ENCODE results near the gene ATP6V0A1. TPM values are rescaled to one million over a fixed set of nuclear protein-coding genes. Genes with fewer than 3 reads are reported as not detected.

ATP6V0A1 gene
- total and polyA plus RNA-seq, 2 donors (not counting 3 experiments of a cell fraction or from before 2014, with no cell fraction given) = 37.3 to 49.2 TPM

GRCh38 chr17:42431758-42432161, 26.9 kb upstream of the ATP6V0A1 start:
- no peak for FAIRE-seq
- H4K20me1 ChIP-seq (replicated peaks; ENCODE audit: control insufficient read depth, extremely low read depth, insufficient read depth, low read length) = no peaks in the 10 kb centered on the region
- H3K4me3 ChIP-seq (replicated peaks in 1 of 3; ENCODE audit: insufficient read depth in 1 of 3, low read depth in 1 of 3, low read length in 3 of 3) = no peak overlapping the region
- H3K27me3 ChIP-seq (ENCODE audit: control insufficient read depth in 2 of 2, insufficient read depth in 2 of 2, low read length in 2 of 2) = no peaks in the 10 kb centered on the region
- H3K4me1 ChIP-seq (ENCODE audit: control insufficient read depth, extremely low read depth, insufficient read depth, low read length) = peaks cover 6% of the 10 kb centered on the region
- BruUV-seq (replicated peaks) = no TSS peak
- DNase-seq (ENCODE audit: low read depth, low spot score) = no peak
- no peak overlapping the region for H3K27ac ChIP-seq (ENCODE audit: insufficient read depth, low read depth, low read length)
- H3K36me3 ChIP-seq (ENCODE audit: control insufficient read depth in 2 of 2, extremely low read depth in 1 of 2, insufficient read depth in 2 of 2, low read length in 2 of 2) = no peaks in the 10 kb centered on the region
- CTCF ChIA-PET = interaction anchor here (1.2 to 3.6 kb wide), 5 partner anchors 10 to 95 kb away, joined by 3 to 19 read pairs (median 9); no protein-coding TSS in a partner anchor
- no peaks in the 10 kb centered on the region for H3K9me1 ChIP-seq (replicated peaks; ENCODE audit: control insufficient read depth, extremely low read depth, insufficient read depth, low read length)
- no peak overlapping the region for H3K4me2 ChIP-seq (ENCODE audit: insufficient read depth, low read length)
- no peaks in the 10 kb centered on the region for H3K9me3 ChIP-seq (replicated peaks; ENCODE audit: control insufficient read depth, insufficient read depth, low read length)
- TF ChIP-seq MAX (IDR thresholded peaks at IDR 0.05; ENCODE audit: insufficient read depth, insufficient read length) (no peak), FOS (IDR thresholded peaks at IDR 0.05; ENCODE audit: borderline replicate concordance, insufficient read depth, low read length) (no peak), GATA2 (IDR thresholded peaks at IDR 0.05; ENCODE audit: insufficient read depth, insufficient read length, low read depth, low read length) (no peak), JUN (IDR thresholded peaks at IDR 0.05; ENCODE audit: borderline replicate concordance, insufficient read depth, insufficient read length, low read depth) (no peak), MYC (IDR thresholded peaks at IDR 0.05; ENCODE audit: low read depth, low read length) (no peak), CTCF (IDR thresholded peaks at IDR 0.05; ENCODE audit: extremely low read depth in 1 of 2, insufficient read depth in 1 of 2, low read depth in 1 of 2, low read length in 2 of 2) (no peak), EZH2 (IDR thresholded peaks at IDR 0.05; ENCODE audit: borderline replicate concordance, low read depth, low read length, severe bottlenecking) (no peak), POLR2AphosphoS5 (IDR thresholded peaks at IDR 0.05; ENCODE audit: insufficient read depth, low read depth, low read length) (no peak), POLR2A (IDR thresholded peaks at IDR 0.05; ENCODE audit: low read depth, low read length) (no peak)
- H3K79me2 ChIP-seq (ENCODE audit: control insufficient read depth, insufficient read depth, low read length) = no peaks in the 10 kb centered on the region
- POLR2A ChIA-PET = no interaction called here
- dilution Hi-C loops (cut with MboI; ENCODE audit: extremely low pct_ligation_motif_present, low sequenced_read_pairs) (no loop called here), intact Hi-C loops (cut with micrococcal nuclease) (no loop called here)
- H3K9ac ChIP-seq (replicated peaks; ENCODE audit: extremely low read depth, insufficient read depth, low read length) = no peak overlapping the region
- no peak overlapping the region for H2AFZ ChIP-seq (ENCODE audit: low read depth, low read length)

All from endothelial cell of umbilical vein (primary cell).